ENCODE data around the gene SLC27A5.
"Not testable (repeated sequence)": the region's sequence is repeated elsewhere in the genome, so short reads cannot be mapped to it uniquely, and the experiment has no call there.

Gene SLC27A5

GRCh38 chr19:58550362-58551122 is 38.8 kb upstream of the SLC27A5 start:
- no peak for DNase-seq (ENCODE audit: low read depth)

GRCh38 chr19:58549664-58550361 is 38.0 kb upstream of the SLC27A5 start:
- no peak for DNase-seq (ENCODE audit: low read depth)

- no peak for DNase-seq (ENCODE audit: low read depth)
These were observed 37.3 kb upstream of the SLC27A5 start for GRCh38 chr19:58548859-58549663.

GRCh38 chr19:58547323-58548312 is 35.8 kb upstream of the SLC27A5 start:
- DNase-seq (ENCODE audit: low read depth) = no peak

GRCh38 chr19:58546019-58546530 is 34.3 kb upstream of the SLC27A5 start:
- no peak for DNase-seq (ENCODE audit: low read depth)

- DNase-seq (ENCODE audit: low read depth) = no peak
These were observed 33.7 kb upstream of the SLC27A5 start for GRCh38 chr19:58545286-58546018.

GRCh38 chr19:58544591-58545285 is 32.9 kb upstream of the SLC27A5 start:
- DNase-seq (ENCODE audit: low read depth) = peak; percentile 75

GRCh38 chr19:58543826-58544590 is 32.2 kb upstream of the SLC27A5 start, which contains the start of gene TRIM28:
Gene TRIM28 (plus strand): TSS chr19:58544064. CDS start chr19:58544758, 694 bp downstream.
- DNase-seq (ENCODE audit: low read depth) = peak; percentile 100

GRCh38 chr19:58542641-58543372 is 31.0 kb upstream of the SLC27A5 start:
- not testable (repeated sequence) for DNase-seq (ENCODE audit: low read depth)

GRCh38 chr19:58539169-58539559 is 27.4 kb upstream of the SLC27A5 start:
- not testable (repeated sequence) for DNase-seq (ENCODE audit: low read depth)

GRCh38 chr19:58538257-58539168 is 26.7 kb upstream of the SLC27A5 start:
- DNase-seq (ENCODE audit: low read depth) = no peak

GRCh38 chr19:58536852-58537798 is 25.3 kb upstream of the SLC27A5 start:
- DNase-seq (ENCODE audit: low read depth) = no peak

GRCh38 chr19:58535857-58536256 is 24.1 kb upstream of the SLC27A5 start:
- DNase-seq (ENCODE audit: low read depth) = no peak

GRCh38 chr19:58531034-58531840 is 19.4 kb upstream of the SLC27A5 start:
- no peak for DNase-seq (ENCODE audit: low read depth)

GRCh38 chr19:58529405-58529804 is 17.6 kb upstream of the SLC27A5 start:
- DNase-seq (ENCODE audit: low read depth) = no peak

Measured in activated T-cell treated with anti-CD3 and anti-CD28 coated beads for 48 hours (primary cell).